Astrocyte (in vitro differentiated cells and primary cell): ENCODE data around the gene AUTS2. TPM values are rescaled to one million over a fixed set of nuclear protein-coding genes. Genes with fewer than 3 reads are reported as not detected.

ENCODE experiments used
- DNase-seq: peaks from one replicate; pipeline ENCODE4 v3.0.0-alpha.2; 2010; ENCODE audit warnings: low read depth
- FAIRE-seq: peaks from 2 replicates; lab custom pipeline; 2011; peaks lifted over from hg19 to GRCh38; lab: Jason Lieb, UNC
- H2AFZ ChIP-seq: 2 replicates; pipeline ENCODE4 v1.6.0; 2012; ENCODE audit warnings: low read depth, low read length, inconsistent platforms
- H3K27ac ChIP-seq: 2 replicates; pipeline ENCODE4 v1.5.1; 2011; ENCODE audit warnings: low read depth, low read length, inconsistent platforms
- H3K27me3 ChIP-seq: 2 replicates; pipeline ENCODE4 v1.6.0; 2011; ENCODE audit warnings: low read length, inconsistent platforms; ENCODE audit not compliant: insufficient read depth
- H3K36me3 ChIP-seq: 2 replicates; pipeline ENCODE4 v1.5.1; 2011; ENCODE audit warnings: low read length, inconsistent platforms; ENCODE audit not compliant: insufficient read depth
- H3K4me1 ChIP-seq: 2 replicates; pipeline ENCODE4 v1.5.1; 2011; ENCODE audit warnings: low read length, inconsistent platforms; ENCODE audit not compliant: insufficient read depth
- H3K4me2 ChIP-seq: 2 replicates; pipeline ENCODE4 v1.6.0; 2012; ENCODE audit warnings: low read length, inconsistent platforms
- H3K4me3 ChIP-seq: 2 replicates; pipeline ENCODE4 v1.5.1; 2011; ENCODE audit warnings: low read depth, mild to moderate bottlenecking, low read length, inconsistent platforms; ENCODE audit not compliant: insufficient read depth
- H3K79me2 ChIP-seq: 2 replicates; pipeline ENCODE4 v1.6.0; 2012; ENCODE audit warnings: mild to moderate bottlenecking, low read length, inconsistent platforms; ENCODE audit not compliant: insufficient read depth
- H3K9ac ChIP-seq: 2 replicates; pipeline ENCODE4 v1.6.0; 2012; ENCODE audit warnings: mild to moderate bottlenecking, low read length, inconsistent platforms
- H3K9me3 ChIP-seq: 2 replicates; pipeline ENCODE4 v1.5.1; 2012; ENCODE audit warnings: low read depth, mild to moderate bottlenecking, low read length, inconsistent platforms; ENCODE audit not compliant: insufficient read depth
- H4K20me1 ChIP-seq: 2 replicates; pipeline ENCODE4 v1.6.0; 2012; ENCODE audit warnings: low read length, inconsistent platforms; ENCODE audit not compliant: insufficient read depth
- H3K27ac Mint-ChIP-seq: one replicate; pipeline ENCODE4 v1.8.0; 2021; ENCODE audit warnings: mild to moderate bottlenecking, mixed read lengths; ENCODE audit not compliant: unreplicated experiment
- H3K27me3 Mint-ChIP-seq: one replicate; pipeline ENCODE4 v1.8.0; 2021; ENCODE audit warnings: low read depth, mixed read lengths; ENCODE audit not compliant: unreplicated experiment
- H3K36me3 Mint-ChIP-seq: one replicate; pipeline ENCODE4 v1.8.0; 2021; ENCODE audit warnings: low read depth, mixed read lengths; ENCODE audit not compliant: unreplicated experiment
- H3K4me1 Mint-ChIP-seq: one replicate; pipeline ENCODE4 v1.8.0; 2021; ENCODE audit warnings: low read depth, mixed read lengths; ENCODE audit not compliant: unreplicated experiment
- H3K4me3 Mint-ChIP-seq: one replicate; pipeline ENCODE4 v1.8.0; 2021; ENCODE audit warnings: mild to moderate bottlenecking, moderate library complexity, mixed read lengths; ENCODE audit not compliant: unreplicated experiment
- H3K9me3 Mint-ChIP-seq: one replicate; pipeline ENCODE4 v1.8.0; 2021; ENCODE audit warnings: mild to moderate bottlenecking, mixed read lengths; ENCODE audit not compliant: unreplicated experiment
- CTCF ChIP-seq: IDR thresholded peaks from 2 replicates; pipeline ENCODE4 v1.5.1; 2011; ENCODE audit warnings: low read depth, mild to moderate bottlenecking, inconsistent platforms, low read length, moderate library complexity; ENCODE audit not compliant: insufficient read depth
- EZH2 ChIP-seq: IDR thresholded peaks from 2 replicates; pipeline ENCODE4 v1.6.1; 2012; ENCODE audit warnings: mild to moderate bottlenecking, low read length, inconsistent platforms; ENCODE audit not compliant: insufficient read depth
- total RNA-seq: library from RNA; stranded (reverse); gene quantifications from 2 replicates; pipeline ENCODE4 v1.2.1, GENCODE V29; 2021

The AUTS2 gene
- total RNA-seq, 1 donor from 2014 or later: 73.2 TPM

- Histone ChIP-seq H2AFZ (no peak overlapping the region), H3K27me3 (no peaks in the 10 kb centered on the region), H3K27ac (peak overlapping the region; percentile 36), H3K9ac (peak overlapping the region; percentile 19), H3K36me3 (peaks cover 2% of the 10 kb centered on the region), H3K9me3 (no peaks in the 10 kb centered on the region), H3K4me3 (no peak overlapping the region), H4K20me1 (peaks cover 79% of the 10 kb centered on the region), H3K79me2 (peaks cover 88% of the 10 kb centered on the region), H3K4me2 (peak overlapping the region; percentile 75), H3K4me1 (peaks cover 18% of the 10 kb centered on the region)
- FAIRE-seq (peak; percentile 78), DNase-seq (peak; percentile 91)
- Mint-ChIP-seq H3K9me3 (peaks cover 6% of the 10 kb centered on the region), H3K27me3 (no peaks in the 10 kb centered on the region), H3K4me3 (no peak overlapping the region), H3K36me3 (peaks cover 24% of the 10 kb centered on the region), H3K4me1 (peaks cover 35% of the 10 kb centered on the region), H3K27ac (peak overlapping the region; percentile 51)
- TF ChIP-seq EZH2 (no peak), CTCF (no peak)
These were observed 1111.8 kb downstream of the AUTS2 start for GRCh38 chr7:70710011-70710480.

GRCh38 chr7:70710651-70711050, 1112.4 kb downstream of the AUTS2 start:
- Histone ChIP-seq H2AFZ (no peak overlapping the region), H3K36me3 (peaks cover under 1% of the 10 kb centered on the region), H4K20me1 (peaks cover 78% of the 10 kb centered on the region), H3K27ac (no peak overlapping the region), H3K4me3 (no peak overlapping the region), H3K79me2 (peaks cover 89% of the 10 kb centered on the region), H3K9me3 (no peaks in the 10 kb centered on the region), H3K27me3 (no peaks in the 10 kb centered on the region), H3K9ac (peak overlapping the region; percentile 11), H3K4me2 (peak overlapping the region; percentile 75), H3K4me1 (peaks cover 18% of the 10 kb centered on the region)
- no peaks in the 10 kb centered on the region for H3K27me3 Mint-ChIP-seq
- FAIRE-seq: no peak
- H3K27ac Mint-ChIP-seq: peak overlapping the region; percentile 51
- H3K4me3 Mint-ChIP-seq: no peak overlapping the region
- H3K9me3 Mint-ChIP-seq: peaks cover 6% of the 10 kb centered on the region
- no peak for DNase-seq
- TF ChIP-seq CTCF (no peak), EZH2 (no peak)
- peaks cover 31% of the 10 kb centered on the region for H3K4me1 Mint-ChIP-seq
- H3K36me3 Mint-ChIP-seq: peaks cover 23% of the 10 kb centered on the region

DNA sequence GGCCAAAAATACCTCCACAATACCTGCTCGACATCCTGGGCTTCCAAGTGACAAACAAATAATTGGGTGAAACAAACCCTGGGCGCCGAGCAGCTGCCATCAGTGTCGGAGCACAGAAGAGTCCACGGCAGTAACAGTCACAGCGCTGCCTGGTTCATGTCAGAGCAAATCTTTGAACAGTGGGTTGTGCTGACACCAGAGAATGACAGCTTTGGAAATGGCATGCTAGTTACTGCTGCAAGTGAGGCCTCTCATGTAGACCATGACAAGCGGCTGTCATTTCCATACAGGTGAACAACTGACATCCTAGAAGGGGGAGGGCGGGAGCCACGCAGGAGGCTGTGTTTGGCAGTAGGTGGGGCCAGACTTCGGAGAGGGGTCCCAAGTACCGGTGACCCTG, 1113.2 kb downstream of the AUTS2 start:
- Mint-ChIP-seq H3K4me3 (no peak overlapping the region), H3K4me1 (peaks cover 28% of the 10 kb centered on the region), H3K36me3 (peaks cover 22% of the 10 kb centered on the region), H3K9me3 (peaks cover 4% of the 10 kb centered on the region), H3K27me3 (no peaks in the 10 kb centered on the region), H3K27ac (no peak overlapping the region)
- Histone ChIP-seq H3K4me3 (no peak overlapping the region), H3K9me3 (no peaks in the 10 kb centered on the region), H3K36me3 (no peaks in the 10 kb centered on the region), H2AFZ (no peak overlapping the region), H3K79me2 (peaks cover 86% of the 10 kb centered on the region), H3K9ac (no peak overlapping the region), H3K4me1 (peaks cover 18% of the 10 kb centered on the region), H3K27ac (no peak overlapping the region), H3K4me2 (no peak overlapping the region), H3K27me3 (no peaks in the 10 kb centered on the region), H4K20me1 (peaks cover 75% of the 10 kb centered on the region)
- TF ChIP-seq CTCF (no peak), EZH2 (no peak)
- FAIRE-seq (no peak), DNase-seq (no peak)
